ENCODE measurements around the gene TMEM14B.

TMEM14B gene

DNA sequence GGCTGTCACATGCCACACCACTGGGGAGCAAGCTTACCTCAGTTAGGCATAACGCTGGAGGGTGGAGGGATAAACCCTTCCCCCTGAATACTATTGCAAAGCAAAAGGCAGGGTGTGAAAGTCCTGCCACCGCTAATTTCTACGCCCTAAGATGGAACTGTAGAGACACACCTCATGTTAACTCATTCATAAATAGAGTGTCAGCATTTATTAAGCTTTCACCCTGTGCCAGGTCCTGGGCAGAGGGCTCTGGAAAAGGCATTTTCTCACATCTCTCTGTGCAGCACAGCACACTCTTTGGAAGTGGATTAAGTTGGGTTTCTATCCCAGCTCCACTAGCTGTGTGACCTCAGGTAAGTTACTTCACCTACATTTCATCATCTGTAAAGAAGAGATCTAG is 21.8 kb downstream of the TMEM14B start:
- Histone ChIP-seq H3K4me3 (replicated peaks; ENCODE audit: insufficient read depth, low read length) (no peak overlapping the region), H3K27me3 (ENCODE audit: insufficient read depth, poor library complexity, severe bottlenecking) (no peaks in the 10 kb centered on the region), H3K27ac (replicated peaks) (no peak overlapping the region)
- TF ChIP-seq SPI1 (IDR thresholded peaks at IDR 0.05; ENCODE audit: borderline replicate concordance, low read depth), result no peak
- no peak for TF ChIP-seq GABPA (IDR thresholded peaks at IDR 0.05; ENCODE audit: low read depth)
- TF ChIP-seq POLR2AphosphoS5 (IDR thresholded peaks at IDR 0.05; ENCODE audit: low read depth), result no peak
- TF ChIP-seq, protein P1, sequence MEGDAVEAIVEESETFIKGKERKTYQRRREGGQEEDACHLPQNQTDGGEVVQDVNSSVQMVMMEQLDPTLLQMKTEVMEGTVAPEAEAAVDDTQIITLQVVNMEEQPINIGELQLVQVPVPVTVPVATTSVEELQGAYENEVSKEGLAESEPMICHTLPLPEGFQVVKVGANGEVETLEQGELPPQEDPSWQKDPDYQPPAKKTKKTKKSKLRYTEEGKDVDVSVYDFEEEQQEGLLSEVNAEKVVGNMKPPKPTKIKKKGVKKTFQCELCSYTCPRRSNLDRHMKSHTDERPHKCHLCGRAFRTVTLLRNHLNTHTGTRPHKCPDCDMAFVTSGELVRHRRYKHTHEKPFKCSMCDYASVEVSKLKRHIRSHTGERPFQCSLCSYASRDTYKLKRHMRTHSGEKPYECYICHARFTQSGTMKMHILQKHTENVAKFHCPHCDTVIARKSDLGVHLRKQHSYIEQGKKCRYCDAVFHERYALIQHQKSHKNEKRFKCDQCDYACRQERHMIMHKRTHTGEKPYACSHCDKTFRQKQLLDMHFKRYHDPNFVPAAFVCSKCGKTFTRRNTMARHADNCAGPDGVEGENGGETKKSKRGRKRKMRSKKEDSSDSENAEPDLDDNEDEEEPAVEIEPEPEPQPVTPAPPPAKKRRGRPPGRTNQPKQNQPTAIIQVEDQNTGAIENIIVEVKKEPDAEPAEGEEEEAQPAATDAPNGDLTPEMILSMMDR (IDR thresholded peaks at IDR 0.05; ENCODE audit: insufficient read depth, low read length), result no peak
- no peak for TF ChIP-seq REST (IDR thresholded peaks at IDR 0.05; ENCODE audit: insufficient replicate concordance, low read depth)
- DNase-seq (ENCODE audit: low read depth in 1 of 2, low spot score in 1 of 2), result no peak

DNA sequence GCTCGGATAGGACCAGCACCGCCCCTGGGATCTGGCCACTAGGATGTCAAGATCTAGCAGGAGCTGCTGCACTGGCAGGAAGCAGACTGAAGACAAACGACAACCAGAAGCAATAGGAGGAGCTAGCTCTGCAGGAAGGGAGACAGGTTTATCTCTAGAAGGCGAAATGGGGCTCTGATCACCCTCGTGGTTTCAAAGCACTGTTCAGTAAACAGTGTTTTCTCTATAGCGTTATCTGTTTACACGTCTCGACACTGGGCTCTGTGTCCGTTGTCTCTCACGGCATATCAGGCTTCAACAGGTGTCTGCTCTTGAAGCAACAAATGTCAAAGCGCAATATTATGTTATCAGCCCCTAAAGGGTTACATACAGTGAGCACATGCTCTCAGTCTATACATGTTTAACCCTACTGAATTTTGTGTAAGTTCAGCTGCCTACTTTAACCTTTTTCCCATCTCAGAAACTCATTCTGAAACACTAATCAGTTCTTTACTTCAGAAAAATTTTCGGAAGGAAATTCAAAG is 23.8 kb downstream of the TMEM14B start:
- TF ChIP-seq POLR2AphosphoS5 (IDR thresholded peaks at IDR 0.05; ENCODE audit: low read depth) (no peak), SPI1 (IDR thresholded peaks at IDR 0.05; ENCODE audit: borderline replicate concordance, low read depth) (no peak), REST (IDR thresholded peaks at IDR 0.05; ENCODE audit: insufficient replicate concordance, low read depth) (no peak), GABPA (IDR thresholded peaks at IDR 0.05; ENCODE audit: low read depth) (no peak)
- TF ChIP-seq, protein P1 (IDR thresholded peaks at IDR 0.05; ENCODE audit: insufficient read depth, low read length), result no peak
- H3K27ac ChIP-seq (replicated peaks), result no peak overlapping the region
- H3K27me3 ChIP-seq (ENCODE audit: insufficient read depth, poor library complexity, severe bottlenecking), result no peaks in the 10 kb centered on the region
- H3K4me3 ChIP-seq (replicated peaks; ENCODE audit: insufficient read depth, low read length), result no peak overlapping the region
- no peak for DNase-seq (ENCODE audit: low read depth in 1 of 2, low spot score in 1 of 2)

GRCh38 chr6:10778230-10778629 is 30.6 kb downstream of the TMEM14B start:
- no peaks in the 10 kb centered on the region for H3K27me3 ChIP-seq (ENCODE audit: insufficient read depth, poor library complexity, severe bottlenecking)
- no peak overlapping the region for H3K4me3 ChIP-seq (replicated peaks; ENCODE audit: insufficient read depth, low read length)
- H3K27ac ChIP-seq (replicated peaks), result no peak overlapping the region
- TF ChIP-seq SPI1 (IDR thresholded peaks at IDR 0.05; ENCODE audit: borderline replicate concordance, low read depth) (no peak), POLR2AphosphoS5 (IDR thresholded peaks at IDR 0.05; ENCODE audit: low read depth) (no peak), REST (IDR thresholded peaks at IDR 0.05; ENCODE audit: insufficient replicate concordance, low read depth) (no peak), GABPA (IDR thresholded peaks at IDR 0.05; ENCODE audit: low read depth) (no peak)
- TF ChIP-seq, protein P1 (IDR thresholded peaks at IDR 0.05; ENCODE audit: insufficient read depth, low read length), result no peak
- no peak for DNase-seq (ENCODE audit: low read depth in 1 of 2, low spot score in 1 of 2)

Data from HL-60 (cell line).